ENCODE results near the gene PPP3CA. TPM values are rescaled to one million over a fixed set of nuclear protein-coding genes. Genes with fewer than 3 reads are reported as not detected.
A peak's percentile ranks its signal among the peaks of the same experiment; 100 is the strongest.

The PPP3CA gene
- total and polyA plus RNA-seq, 2 of the 13 experiments (the other 11 are each of a cell fraction or from before 2014, with no cell fraction given): 4.8 to 13.2 TPM

GRCh38 chr4:101169044-101170014 lies 178.0 kb downstream of the PPP3CA start (continued):
- TF ChIP-seq, protein P1, sequence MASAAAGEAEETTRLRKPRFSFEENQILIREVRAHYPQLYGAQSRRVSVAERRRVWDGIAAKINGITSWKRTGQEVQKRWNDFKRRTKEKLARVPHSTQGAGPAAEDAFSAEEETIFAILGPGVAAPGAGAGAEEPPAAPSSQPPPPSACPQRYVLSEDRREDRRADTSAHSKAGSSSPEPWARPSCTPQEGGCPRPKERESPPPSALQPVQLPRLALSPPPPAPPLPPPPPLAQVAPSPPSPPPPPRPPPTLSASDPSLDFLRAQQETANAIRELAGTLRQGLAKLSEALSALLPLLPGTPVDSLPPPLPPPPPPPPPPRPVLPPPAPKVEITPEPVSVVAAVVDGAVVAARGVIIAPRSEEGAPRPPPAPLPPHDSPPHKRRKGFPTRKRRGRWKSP (CRISPR knock-in tag; IDR thresholded peaks at IDR 0.05): no peak
- TF ChIP-seq ZNF550 (CRISPR knock-in tag; IDR thresholded peaks at IDR 0.05; ENCODE audit: borderline replicate concordance) (no peak), TGIF2 (CRISPR knock-in tag; IDR thresholded peaks at IDR 0.05) (no peak), ZNF644 (CRISPR knock-in tag; IDR thresholded peaks at IDR 0.05; ENCODE audit: low read depth) (peak; percentile 77; the same call in 1 of the 2 replicates), TARDBP (CRISPR knock-in tag; IDR thresholded peaks at IDR 0.05) (no peak), FOXP4 (CRISPR knock-in tag; IDR thresholded peaks at IDR 0.05) (peak; percentile 83), IKZF4 (CRISPR knock-in tag; IDR thresholded peaks at IDR 0.05; ENCODE audit: borderline replicate concordance, low read depth, not compliant biosample characterization) (no peak), FIP1L1 (IDR thresholded peaks at IDR 0.05; ENCODE audit: borderline replicate concordance, insufficient read depth, low read depth, low read length) (no peak), SNAPC2 (CRISPR knock-in tag; IDR thresholded peaks at IDR 0.05) (no peak), TBP (CRISPR knock-in tag; IDR thresholded peaks at IDR 0.05) (no peak), ZNF879 (CRISPR knock-in tag; IDR thresholded peaks at IDR 0.05) (no peak), BCL6 (CRISPR knock-in tag; IDR thresholded peaks at IDR 0.05) (peak; percentile 62), ZNF740 (CRISPR knock-in tag; IDR thresholded peaks at IDR 0.05) (no peak), LCORL (IDR thresholded peaks at IDR 0.05) (no peak), LCORL (CRISPR knock-in tag; IDR thresholded peaks at IDR 0.05) (0 out of 2 replicates have a peak, but pooled peaks have one; percentile 54), SPEN (CRISPR knock-in tag; IDR thresholded peaks at IDR 0.05; ENCODE audit: low read depth) (no peak), CAMTA2 (CRISPR knock-in tag; IDR thresholded peaks at IDR 0.05; ENCODE audit: borderline replicate concordance) (no peak), ZSCAN30 (CRISPR knock-in tag; IDR thresholded peaks at IDR 0.05) (no peak), PRDM4 (CRISPR knock-in tag; IDR thresholded peaks at IDR 0.05; ENCODE audit: borderline replicate concordance) (no peak), FOSL2 (CRISPR knock-in tag; IDR thresholded peaks at IDR 0.05) (peak; percentile 50), ZNF260 (CRISPR knock-in tag; IDR thresholded peaks at IDR 0.05; ENCODE audit: borderline replicate concordance, low read depth) (no peak), ZNF605 (CRISPR knock-in tag; IDR thresholded peaks at IDR 0.05) (no peak)
- TF ChIP-seq, protein P2, sequence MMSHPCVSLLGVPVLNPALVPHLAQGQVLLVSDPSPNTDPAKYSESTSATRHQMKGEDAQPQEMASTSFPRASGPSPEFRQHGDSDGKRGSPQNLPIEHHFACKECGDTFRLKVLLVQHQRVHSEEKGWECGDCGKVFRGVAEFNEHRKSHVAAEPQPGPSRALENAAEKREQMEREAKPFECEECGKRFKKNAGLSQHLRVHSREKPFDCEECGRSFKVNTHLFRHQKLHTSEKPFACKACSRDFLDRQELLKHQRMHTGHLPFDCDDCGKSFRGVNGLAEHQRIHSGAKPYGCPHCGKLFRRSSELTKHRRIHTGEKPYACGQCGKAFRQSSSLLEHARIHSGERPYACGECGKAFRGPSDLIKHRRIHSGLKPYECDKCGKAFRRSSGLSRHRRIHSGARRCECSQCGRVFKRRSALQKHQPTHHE (CRISPR knock-in tag; IDR thresholded peaks at IDR 0.05; ENCODE audit: borderline replicate concordance): no peak
